HEK293 (cell line): Measurements from ENCODE around the gene SLC26A11.

Source experiments
- CTCF ChIA-PET: fragments of 350-600 bp; formaldehyde crosslinking; extraction: SDS; loops from one replicate; lab custom pipeline; 2021; ENCODE audit warnings: antibody characterized with exemption; lab: Yijun Ruan, JAX
- POLR2A ChIA-PET: fragments of 300-600 bp; formaldehyde crosslinking; extraction: SDS; loops from one replicate; lab custom pipeline; 2020; ENCODE audit warnings: antibody characterized with exemption, inconsistent platforms; lab: Yijun Ruan, JAX
- H3K27ac ChIP-seq: fragments of 200-500 bp; sonication (Bioruptor generic); 2 replicates; pipeline ENCODE4 v1.5.1; 2014; ENCODE audit warnings: low read depth, low read length, control low read depth, inconsistent platforms; ENCODE audit errors: extremely low read depth
- H3K36me3 ChIP-seq, 2 experiments: fragments of 200-500 bp in 1 of 2; sonication (Bioruptor generic) in 1 of 2; 1 replicate in 1 of 2; 2 replicates in 1 of 2; pipeline ENCODE4 v1.5.1; 2014 to 2017; ENCODE audit warnings: inconsistent platforms in 2 of 2, low read length in 2 of 2; ENCODE audit not compliant: control insufficient read depth in 2 of 2, insufficient read depth in 1 of 2
- H3K4me1 ChIP-seq: fragments of 200-500 bp; sonication (Bioruptor generic); 2 replicates; pipeline ENCODE4 v1.5.1; 2014; ENCODE audit warnings: mild to moderate bottlenecking, low read length, inconsistent platforms; ENCODE audit not compliant: control insufficient read depth, insufficient read depth
- H3K4me3 ChIP-seq: 2 replicates; pipeline ENCODE4 v1.5.1; 2011; ENCODE audit warnings: low read depth, mild to moderate bottlenecking, control low read depth, low read length, moderate library complexity
- H3K9me3 ChIP-seq: fragments of 200-500 bp; sonication (Bioruptor generic); 2 replicates; pipeline ENCODE4 v1.5.1; 2014; ENCODE audit warnings: low read depth, low read length, inconsistent platforms; ENCODE audit not compliant: control insufficient read depth, insufficient read depth
- KLF16 ChIP-seq: fragments of 450-650 bp; formaldehyde crosslinking; IDR thresholded peaks from 2 replicates; pipeline ENCODE4 v1.5.1; 2017; ENCODE audit warnings: missing biosample characterization, missing genetic modification characterization
- REPIN1 ChIP-seq: fragments of 450-650 bp; formaldehyde crosslinking; IDR thresholded peaks from 2 replicates; pipeline ENCODE4 v1.5.1; 2017; ENCODE audit warnings: missing biosample characterization, missing genetic modification characterization, low read depth
- WT1 ChIP-seq: fragments of 450-650 bp; formaldehyde crosslinking; IDR thresholded peaks from 2 replicates; pipeline ENCODE4 v1.5.1; 2016; ENCODE audit warnings: missing biosample characterization, missing genetic modification characterization
- ZBTB20 ChIP-seq: fragments of 450-650 bp; formaldehyde crosslinking; IDR thresholded peaks from 2 replicates; pipeline ENCODE4 v1.5.1; 2016; ENCODE audit warnings: missing biosample characterization, missing genetic modification characterization
- ZNF19 ChIP-seq: fragments of 450-650 bp; formaldehyde crosslinking; IDR thresholded peaks from 2 replicates; pipeline ENCODE4; 2016; ENCODE audit warnings: missing biosample characterization, missing genetic modification characterization, low read depth
- ZNF37A ChIP-seq: fragments of 450-650 bp; IDR thresholded peaks from 2 replicates; pipeline ENCODE4 v1.5.1; 2018; ENCODE audit warnings: missing biosample characterization, missing genetic modification characterization
- ZNF391 ChIP-seq: fragments of 450-650 bp; formaldehyde crosslinking; IDR thresholded peaks from 2 replicates; pipeline ENCODE4 v1.5.1; 2016; ENCODE audit warnings: low read depth, missing biosample characterization, missing genetic modification characterization, borderline replicate concordance
- ZNF548 ChIP-seq: fragments of 450-650 bp; formaldehyde crosslinking; IDR thresholded peaks from 2 replicates; pipeline ENCODE4 v1.5.1; 2016; ENCODE audit warnings: missing biosample characterization, missing genetic modification characterization
- ZNF600 ChIP-seq: fragments of 450-650 bp; formaldehyde crosslinking; IDR thresholded peaks from 2 replicates; pipeline ENCODE4 v1.5.1; 2016; ENCODE audit warnings: missing biosample characterization, missing genetic modification characterization
- ZNF621 ChIP-seq: fragments of 450-650 bp; formaldehyde crosslinking; IDR thresholded peaks from 2 replicates; pipeline ENCODE4 v1.5.1; 2017; ENCODE audit warnings: missing biosample characterization, missing genetic modification characterization
- ZNF777 ChIP-seq: fragments of 450-650 bp; formaldehyde crosslinking; IDR thresholded peaks from 2 replicates; pipeline ENCODE4 v1.5.1; 2017; ENCODE audit warnings: missing biosample characterization, missing genetic modification characterization, borderline replicate concordance
- TF ChIP-seq, protein P1 (sequence below): fragments of 450-650 bp; formaldehyde crosslinking; IDR thresholded peaks from 2 replicates; pipeline ENCODE4 v1.5.1; 2016; ENCODE audit warnings: missing biosample characterization, missing genetic modification characterization
- TF ChIP-seq, protein P2 (sequence below): fragments of 450-650 bp; formaldehyde crosslinking; IDR thresholded peaks from 2 replicates; pipeline ENCODE4 v1.5.1; 2016; ENCODE audit warnings: missing biosample characterization, missing genetic modification characterization
- TF ChIP-seq, protein P3 (sequence below): fragments of 450-650 bp; formaldehyde crosslinking; IDR thresholded peaks from 2 replicates; pipeline ENCODE4 v1.5.1; 2016; ENCODE audit warnings: missing biosample characterization, missing genetic modification characterization, borderline replicate concordance

SLC26A11 gene

DNA sequence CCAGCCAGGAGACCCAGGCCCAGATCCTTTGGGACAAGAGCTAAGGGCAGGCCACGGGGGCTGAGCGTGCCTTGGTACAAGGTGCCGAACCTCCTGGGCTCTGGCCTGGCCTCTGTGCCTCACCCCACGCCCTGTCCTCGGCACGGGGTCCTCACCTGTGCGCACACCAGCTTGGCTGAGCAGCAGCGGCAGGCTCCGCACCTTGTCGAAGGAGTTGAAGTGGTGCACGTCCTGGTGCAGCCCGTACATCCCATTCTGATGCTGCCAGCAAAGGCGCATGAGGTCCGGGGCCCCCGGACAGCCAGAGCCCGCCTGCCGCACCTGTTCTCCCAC lies 5.4 kb upstream of the SLC26A11 start (continued):
- no peak for TF ChIP-seq KLF16 (tag by site-specific recombination)
- no peak for TF ChIP-seq ZNF777 (tag by site-specific recombination)
- TF ChIP-seq REPIN1 (tag by site-specific recombination), result no peak
- TF ChIP-seq ZBTB20 (tag by site-specific recombination), result no peak
- no peak for TF ChIP-seq ZNF621 (tag by site-specific recombination)

DNA sequence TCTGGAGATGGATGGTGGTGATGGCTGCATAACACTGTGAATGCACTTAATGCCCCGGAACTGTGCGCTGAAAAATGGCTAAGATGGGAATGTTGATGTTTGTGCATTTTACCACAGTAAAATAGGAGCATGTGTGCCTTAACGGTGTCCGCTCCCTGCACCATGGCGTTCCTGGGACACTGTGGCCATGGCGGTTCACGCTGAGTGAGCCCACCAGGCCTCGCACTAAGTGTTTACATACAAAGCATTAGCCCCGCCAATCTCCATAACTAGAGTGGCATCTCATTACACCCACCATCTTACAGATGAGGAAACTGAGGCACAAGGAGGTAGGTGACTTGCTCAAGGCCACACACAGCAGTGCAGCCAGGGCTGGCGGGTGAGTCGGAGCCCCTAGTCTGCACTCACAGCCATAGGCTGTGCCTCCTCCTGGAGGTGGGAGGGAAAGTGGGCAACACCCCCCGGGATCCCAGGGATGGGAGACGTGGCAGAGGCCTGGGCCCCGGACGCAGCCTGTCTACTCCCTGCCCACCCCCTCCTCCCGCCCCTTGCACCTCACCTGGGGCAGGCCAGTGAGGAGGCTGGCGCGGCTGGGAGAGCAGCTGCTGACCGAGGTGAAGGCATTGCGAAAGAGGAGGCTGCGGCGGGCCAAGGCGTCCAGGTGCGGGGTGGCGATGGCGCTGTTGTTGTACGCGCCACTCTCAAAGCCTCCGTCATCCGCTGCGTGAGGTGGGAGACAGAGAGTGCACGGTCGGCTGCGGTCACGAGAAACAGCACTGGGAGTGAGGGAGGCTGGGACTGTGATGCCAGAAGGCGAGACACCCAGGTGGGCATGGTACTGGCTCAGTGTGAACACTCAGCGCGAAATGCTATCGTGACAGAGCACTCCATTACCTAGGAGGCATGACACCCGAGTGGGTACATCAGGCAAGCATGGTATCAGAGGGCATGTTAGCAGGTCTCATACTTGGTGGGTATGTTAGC lies 3.5 kb upstream of the SLC26A11 start:
- POLR2A ChIA-PET, result no interaction called here
- CTCF ChIA-PET, result interaction anchor here (1.2 kb wide), 1 partner anchor 67 kb away, joined by 3 read pairs; no protein-coding TSS in a partner anchor
- H3K27ac ChIP-seq, result no peak overlapping the region
- TF ChIP-seq ZNF600 (tag by site-specific recombination) (peak; percentile 35; the same call in 1 of the 2 replicates), ZNF19 (tag by site-specific recombination) (no peak)
- peaks cover 14 to 68% of the 10 kb centered on the region in 2 experiments for H3K36me3 ChIP-seq
- no peaks in the 10 kb centered on the region for H3K9me3 ChIP-seq
- H3K4me1 ChIP-seq, result peaks cover 8% of the 10 kb centered on the region; the same call in 1 of the 2 replicates
- H3K4me3 ChIP-seq, result no peak overlapping the region

DNA sequence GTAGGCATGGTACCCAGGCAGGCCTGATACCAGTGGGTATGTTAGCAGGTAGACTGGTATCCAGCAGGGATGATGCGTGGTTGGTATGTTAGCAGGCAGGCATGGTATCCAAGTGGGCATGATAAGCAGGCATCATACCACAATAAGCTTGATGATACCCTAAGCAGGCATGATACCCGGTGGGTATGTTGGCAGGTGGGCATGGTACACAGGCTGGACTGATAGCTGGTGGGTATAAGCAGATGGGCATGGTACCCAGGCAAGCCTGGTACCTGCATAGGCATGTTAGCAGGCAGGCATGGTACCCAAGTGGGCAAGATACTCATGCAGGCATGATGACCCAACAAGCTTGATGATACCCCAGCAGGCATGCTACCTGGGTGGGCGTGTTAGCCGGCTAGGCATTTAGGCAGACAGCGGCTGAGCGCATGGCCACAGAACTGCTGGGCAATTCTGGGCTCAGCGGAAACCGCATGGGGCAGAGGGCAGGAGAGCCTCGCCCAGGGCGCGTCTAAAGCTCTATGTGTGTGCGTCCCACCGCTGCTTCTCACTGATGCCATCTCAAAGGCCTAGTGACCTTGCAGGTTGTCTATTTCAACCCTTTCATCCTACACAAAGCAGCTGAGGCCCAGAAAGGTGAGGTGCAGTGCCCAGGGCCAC lies 2.4 kb upstream of the SLC26A11 start:
- no peak overlapping the region for H3K4me3 ChIP-seq
- TF ChIP-seq, protein P1, sequence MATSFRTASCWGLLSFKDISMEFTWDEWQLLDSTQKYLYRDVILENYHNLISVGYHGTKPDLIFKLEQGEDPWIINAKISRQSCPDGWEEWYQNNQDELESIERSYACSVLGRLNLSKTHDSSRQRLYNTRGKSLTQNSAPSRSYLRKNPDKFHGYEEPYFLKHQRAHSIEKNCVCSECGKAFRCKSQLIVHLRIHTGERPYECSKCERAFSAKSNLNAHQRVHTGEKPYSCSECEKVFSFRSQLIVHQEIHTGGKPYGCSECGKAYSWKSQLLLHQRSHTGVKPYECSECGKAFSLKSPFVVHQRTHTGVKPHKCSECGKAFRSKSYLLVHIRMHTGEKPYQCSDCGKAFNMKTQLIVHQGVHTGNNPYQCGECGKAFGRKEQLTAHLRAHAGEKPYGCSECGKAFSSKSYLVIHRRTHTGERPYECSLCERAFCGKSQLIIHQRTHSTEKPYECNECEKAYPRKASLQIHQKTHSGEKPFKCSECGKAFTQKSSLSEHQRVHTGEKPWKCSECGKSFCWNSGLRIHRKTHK (tag by site-specific recombination), result no peak
- TF ChIP-seq, protein P2, sequence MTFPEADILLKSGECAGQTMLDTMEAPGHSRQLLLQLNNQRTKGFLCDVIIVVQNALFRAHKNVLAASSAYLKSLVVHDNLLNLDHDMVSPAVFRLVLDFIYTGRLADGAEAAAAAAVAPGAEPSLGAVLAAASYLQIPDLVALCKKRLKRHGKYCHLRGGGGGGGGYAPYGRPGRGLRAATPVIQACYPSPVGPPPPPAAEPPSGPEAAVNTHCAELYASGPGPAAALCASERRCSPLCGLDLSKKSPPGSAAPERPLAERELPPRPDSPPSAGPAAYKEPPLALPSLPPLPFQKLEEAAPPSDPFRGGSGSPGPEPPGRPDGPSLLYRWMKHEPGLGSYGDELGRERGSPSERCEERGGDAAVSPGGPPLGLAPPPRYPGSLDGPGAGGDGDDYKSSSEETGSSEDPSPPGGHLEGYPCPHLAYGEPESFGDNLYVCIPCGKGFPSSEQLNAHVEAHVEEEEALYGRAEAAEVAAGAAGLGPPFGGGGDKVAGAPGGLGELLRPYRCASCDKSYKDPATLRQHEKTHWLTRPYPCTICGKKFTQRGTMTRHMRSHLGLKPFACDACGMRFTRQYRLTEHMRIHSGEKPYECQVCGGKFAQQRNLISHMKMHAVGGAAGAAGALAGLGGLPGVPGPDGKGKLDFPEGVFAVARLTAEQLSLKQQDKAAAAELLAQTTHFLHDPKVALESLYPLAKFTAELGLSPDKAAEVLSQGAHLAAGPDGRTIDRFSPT, result peak; percentile 85
- no peaks in the 10 kb centered on the region for H3K9me3 ChIP-seq
- H3K4me1 ChIP-seq, result peaks cover 8% of the 10 kb centered on the region; the same call in 1 of the 2 replicates
- no peak overlapping the region for H3K27ac ChIP-seq
- H3K36me3 ChIP-seq, result peaks cover 14 to 62% of the 10 kb centered on the region in 2 experiments
- ChIA-PET POLR2A (interaction anchor here (0.5 to 0.9 kb wide), 2 partner anchors 18 to 43 kb away, joined by 3 to 6 read pairs; partner anchors contain the start of gene RNF213), CTCF (interaction anchor here (0.6 to 1.2 kb wide), 5 partner anchors 11 to 1308 kb away, joined by 3 to 5 read pairs (median 4); no protein-coding TSS in a partner anchor)

DNA sequence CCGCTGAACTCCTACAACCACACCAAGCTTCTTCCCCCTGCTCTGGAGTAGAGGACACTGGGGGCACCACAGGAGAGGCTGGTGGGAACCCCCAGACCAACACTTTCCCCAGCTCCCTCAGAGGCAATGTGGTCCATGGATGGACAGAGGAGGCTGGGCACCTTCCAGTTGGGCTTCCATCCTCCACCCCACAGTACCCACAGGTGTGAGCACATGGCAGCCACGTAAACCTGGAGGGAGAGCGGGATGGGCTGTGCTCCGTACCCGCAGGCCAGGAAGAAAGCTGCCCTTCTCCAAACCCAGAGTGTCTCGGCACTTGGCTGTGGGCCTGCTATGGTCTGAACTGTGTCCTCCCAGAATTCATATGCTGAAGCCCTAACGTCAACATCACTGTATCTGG lies 1.8 kb upstream of the SLC26A11 start:
- H3K36me3 ChIP-seq, result peaks cover 14 to 62% of the 10 kb centered on the region in 2 experiments
- no peaks in the 10 kb centered on the region for H3K9me3 ChIP-seq
- no peak overlapping the region for H3K4me3 ChIP-seq
- peaks cover 8% of the 10 kb centered on the region; the same call in 1 of the 2 replicates for H3K4me1 ChIP-seq
- ChIA-PET CTCF (interaction anchor here (0.6 to 1.2 kb wide), 4 partner anchors 136 to 1308 kb away, joined by 3 to 5 read pairs (median 4); no protein-coding TSS in a partner anchor), POLR2A (interaction anchor here (0.5 to 2.4 kb wide), 4 partner anchors 19 to 73 kb away, joined by 3 to 11 read pairs (median 5); partner anchors contain the start of gene RNF213)
- H3K27ac ChIP-seq, result no peak overlapping the region
- no peak for TF ChIP-seq ZNF37A (tag by site-specific recombination)
- TF ChIP-seq ZNF548 (tag by site-specific recombination), result no peak
- TF ChIP-seq, protein P3, sequence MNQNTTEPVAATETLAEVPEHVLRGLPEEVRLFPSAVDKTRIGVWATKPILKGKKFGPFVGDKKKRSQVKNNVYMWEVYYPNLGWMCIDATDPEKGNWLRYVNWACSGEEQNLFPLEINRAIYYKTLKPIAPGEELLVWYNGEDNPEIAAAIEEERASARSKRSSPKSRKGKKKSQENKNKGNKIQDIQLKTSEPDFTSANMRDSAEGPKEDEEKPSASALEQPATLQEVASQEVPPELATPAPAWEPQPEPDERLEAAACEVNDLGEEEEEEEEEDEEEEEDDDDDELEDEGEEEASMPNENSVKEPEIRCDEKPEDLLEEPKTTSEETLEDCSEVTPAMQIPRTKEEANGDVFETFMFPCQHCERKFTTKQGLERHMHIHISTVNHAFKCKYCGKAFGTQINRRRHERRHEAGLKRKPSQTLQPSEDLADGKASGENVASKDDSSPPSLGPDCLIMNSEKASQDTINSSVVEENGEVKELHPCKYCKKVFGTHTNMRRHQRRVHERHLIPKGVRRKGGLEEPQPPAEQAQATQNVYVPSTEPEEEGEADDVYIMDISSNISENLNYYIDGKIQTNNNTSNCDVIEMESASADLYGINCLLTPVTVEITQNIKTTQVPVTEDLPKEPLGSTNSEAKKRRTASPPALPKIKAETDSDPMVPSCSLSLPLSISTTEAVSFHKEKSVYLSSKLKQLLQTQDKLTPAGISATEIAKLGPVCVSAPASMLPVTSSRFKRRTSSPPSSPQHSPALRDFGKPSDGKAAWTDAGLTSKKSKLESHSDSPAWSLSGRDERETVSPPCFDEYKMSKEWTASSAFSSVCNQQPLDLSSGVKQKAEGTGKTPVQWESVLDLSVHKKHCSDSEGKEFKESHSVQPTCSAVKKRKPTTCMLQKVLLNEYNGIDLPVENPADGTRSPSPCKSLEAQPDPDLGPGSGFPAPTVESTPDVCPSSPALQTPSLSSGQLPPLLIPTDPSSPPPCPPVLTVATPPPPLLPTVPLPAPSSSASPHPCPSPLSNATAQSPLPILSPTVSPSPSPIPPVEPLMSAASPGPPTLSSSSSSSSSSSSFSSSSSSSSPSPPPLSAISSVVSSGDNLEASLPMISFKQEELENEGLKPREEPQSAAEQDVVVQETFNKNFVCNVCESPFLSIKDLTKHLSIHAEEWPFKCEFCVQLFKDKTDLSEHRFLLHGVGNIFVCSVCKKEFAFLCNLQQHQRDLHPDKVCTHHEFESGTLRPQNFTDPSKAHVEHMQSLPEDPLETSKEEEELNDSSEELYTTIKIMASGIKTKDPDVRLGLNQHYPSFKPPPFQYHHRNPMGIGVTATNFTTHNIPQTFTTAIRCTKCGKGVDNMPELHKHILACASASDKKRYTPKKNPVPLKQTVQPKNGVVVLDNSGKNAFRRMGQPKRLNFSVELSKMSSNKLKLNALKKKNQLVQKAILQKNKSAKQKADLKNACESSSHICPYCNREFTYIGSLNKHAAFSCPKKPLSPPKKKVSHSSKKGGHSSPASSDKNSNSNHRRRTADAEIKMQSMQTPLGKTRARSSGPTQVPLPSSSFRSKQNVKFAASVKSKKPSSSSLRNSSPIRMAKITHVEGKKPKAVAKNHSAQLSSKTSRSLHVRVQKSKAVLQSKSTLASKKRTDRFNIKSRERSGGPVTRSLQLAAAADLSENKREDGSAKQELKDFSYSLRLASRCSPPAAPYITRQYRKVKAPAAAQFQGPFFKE, result no peak
- no peak for TF ChIP-seq ZNF391 (tag by site-specific recombination)
- no peak for TF ChIP-seq WT1 (tag by site-specific recombination)
